Glomerular endothelial cell (primary cell): ENCODE measurements around the gene YWHAB. TPM values are rescaled to one million over a fixed set of nuclear protein-coding genes. Genes with fewer than 3 reads are reported as not detected.
"Not testable (repeated sequence)": the region's sequence is repeated elsewhere in the genome, so short reads cannot be mapped to it uniquely, and the experiment has no call there.

Experiments used
- DNase-seq: peaks from one replicate; pipeline ENCODE4 v3.0.0-alpha.2; 2011; ENCODE audit warnings: low read depth, low spot score; ENCODE audit errors: extremely low read depth
- total RNA-seq: library from RNA; depleted of rRNA; stranded (reverse); fragments of >200 nt; gene quantifications from 2 replicates; pipeline ENCODE4 v1.2.3, GENCODE V29; 2015

Gene YWHAB
- total RNA-seq, 1 donor from 2014 or later = 173 TPM

GRCh38 chr20:44866703-44867335 lies 18.7 kb upstream of the YWHAB start:
- DNase-seq = no peak

- DNase-seq = no peak
Measured at GRCh38 chr20:44869471-44869870, 16.0 kb upstream of the YWHAB start.

GRCh38 chr20:44882360-44882759 lies 3.1 kb upstream of the YWHAB start:
- DNase-seq = not testable (repeated sequence)

GRCh38 chr20:44883214-44883902 lies 2.1 kb upstream of the YWHAB start:
- no peak for DNase-seq

- no peak for DNase-seq
Measured at GRCh38 chr20:44884907-44885391, 556 bp upstream of the YWHAB start.

- DNase-seq = no peak
Measured at GRCh38 chr20:44886266-44886651, 754 bp downstream of the YWHAB start.

- DNase-seq = no peak
Measured at GRCh38 chr20:44886828-44887227, 1.3 kb downstream of the YWHAB start.

- DNase-seq = no peak
Measured at GRCh38 chr20:44887466-44887865, 2.0 kb downstream of the YWHAB start.

- DNase-seq = no peak
Measured at GRCh38 chr20:44888226-44889103, 3.0 kb downstream of the YWHAB start.

- no peak for DNase-seq
Measured at GRCh38 chr20:44891826-44892225, 6.3 kb downstream of the YWHAB start.

GRCh38 chr20:44894959-44895358 lies 9.5 kb downstream of the YWHAB start:
- DNase-seq = no peak

GRCh38 chr20:44896583-44896982 lies 11.1 kb downstream of the YWHAB start:
- no peak for DNase-seq

- DNase-seq = no peak
Measured at GRCh38 chr20:44897133-44897532, 11.6 kb downstream of the YWHAB start.

- DNase-seq = no peak
Measured at GRCh38 chr20:44900231-44900854, 14.8 kb downstream of the YWHAB start.

- DNase-seq = no peak
Measured at GRCh38 chr20:44901974-44902373, 16.5 kb downstream of the YWHAB start.

- no peak for DNase-seq
Measured at GRCh38 chr20:44904377-44904776, 18.9 kb downstream of the YWHAB start.

GRCh38 chr20:44908987-44909871 lies 23.7 kb downstream of the YWHAB start:
- DNase-seq = no peak

- no peak for DNase-seq
Measured at GRCh38 chr20:44909872-44910689, 24.6 kb downstream of the YWHAB start, which contains the start of gene PABPC1L. TSS of gene PABPC1L (plus strand) at chr20:44910060. CDS start at chr20:44910144, 84 bp downstream.

GRCh38 chr20:44910690-44911262 lies 25.3 kb downstream of the YWHAB start:
- no peak for DNase-seq
